RWPE1 (cell line): ENCODE results near the gene INTS1.

Source experiments
- CTCF ChIA-PET: fragments of 350-600 bp; sonication (Branson Sonifier 250); formaldehyde crosslinking; extraction: SDS; loops from one replicate; lab custom pipeline; 2021; lab: Yijun Ruan, JAX
- POLR2A ChIA-PET: fragments of 400-600 bp; formaldehyde crosslinking; extraction: SDS; loops from one replicate; lab custom pipeline; 2020; ENCODE audit warnings: antibody characterized with exemption; ENCODE audit not compliant: low non-redundant PET; lab: Yijun Ruan, JAX
- DNase-seq: peaks from one replicate; pipeline ENCODE4 v3.0.0; 2012; ENCODE audit warnings: low spot score
- H3K27ac ChIP-seq: fragments of 450-650 bp; 2 replicates; pipeline ENCODE4 v1.5.1; 2017
- CTCF ChIP-seq: fragments of 450-650 bp; conservative IDR thresholded peaks from 2 replicates; pipeline ENCODE4 v1.5.1; 2017; ENCODE audit warnings: low read depth, mild to moderate bottlenecking

The INTS1 gene

GRCh38 chr7:1497293-1497927 lies 6.8 kb downstream of the INTS1 start:
- DNase-seq, result no peak
- no peak overlapping the region for H3K27ac ChIP-seq
- TF ChIP-seq CTCF, result no peak
- ChIA-PET CTCF (interaction anchor here (0.7 kb wide), 1 partner anchor 23 kb away, joined by 4 read pairs; no protein-coding TSS in a partner anchor), POLR2A (no interaction called here)

GRCh38 chr7:1496531-1497292 lies 7.5 kb downstream of the INTS1 start:
- DNase-seq, result no peak
- no peak for TF ChIP-seq CTCF
- H3K27ac ChIP-seq, result no peak overlapping the region
- CTCF ChIA-PET, result no interaction called here
- POLR2A ChIA-PET, result no interaction called here

GRCh38 chr7:1495564-1496242 lies 8.5 kb downstream of the INTS1 start:
- CTCF ChIA-PET, result no interaction called here
- no peak for TF ChIP-seq CTCF
- POLR2A ChIA-PET, result no interaction called here
- DNase-seq, result no peak
- H3K27ac ChIP-seq, result no peak overlapping the region

- CTCF ChIA-PET, result no interaction called here
- POLR2A ChIA-PET, result no interaction called here
- no peak overlapping the region for H3K27ac ChIP-seq
- no peak for DNase-seq
- TF ChIP-seq CTCF, result no peak
These were observed 9.2 kb downstream of the INTS1 start for GRCh38 chr7:1494866-1495563.

- no peak for DNase-seq
- no peak for TF ChIP-seq CTCF
- POLR2A ChIA-PET, result no interaction called here
- H3K27ac ChIP-seq, result 0 out of 2 replicates have a peak overlapping the region, but pooled peaks have one; percentile 16
- CTCF ChIA-PET, result no interaction called here
These were observed 9.7 kb downstream of the INTS1 start for GRCh38 chr7:1494447-1494846.

- no peak for DNase-seq
- ChIA-PET CTCF (no interaction called here), POLR2A (no interaction called here)
- H3K27ac ChIP-seq, result no peak overlapping the region
- no peak for TF ChIP-seq CTCF
These were observed 10.6 kb downstream of the INTS1 start for GRCh38 chr7:1493571-1493970.
